ENCODE data around the gene TDRD15.

DNA sequence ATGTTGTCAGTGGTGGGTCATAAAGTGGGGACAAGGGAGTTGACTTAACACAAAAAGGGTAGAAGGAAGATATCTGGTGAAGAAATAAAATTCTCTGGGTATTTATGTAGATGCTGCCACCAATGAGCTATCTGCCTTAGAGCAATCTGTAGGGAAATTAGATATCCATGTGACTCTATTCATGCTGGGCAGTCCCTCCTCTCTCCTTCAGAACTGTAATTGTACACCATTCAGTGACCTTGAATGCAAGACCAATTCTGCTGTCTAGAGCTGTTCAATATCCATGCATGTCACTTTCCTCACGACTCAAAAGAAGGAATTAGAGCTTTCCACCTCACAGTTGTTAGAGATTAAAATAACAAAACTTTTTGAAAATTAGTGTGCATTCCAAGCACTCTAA, 28.6 kb upstream of the TDRD15 start:
- no peak for TF ChIP-seq ELK1 (IDR thresholded peaks at IDR 0.05; ENCODE audit: borderline replicate concordance, low read depth, low read length)
- no peak for TF ChIP-seq RFX5 (IDR thresholded peaks at IDR 0.05; ENCODE audit: low read depth, low read length)
- TF ChIP-seq, protein P1, sequence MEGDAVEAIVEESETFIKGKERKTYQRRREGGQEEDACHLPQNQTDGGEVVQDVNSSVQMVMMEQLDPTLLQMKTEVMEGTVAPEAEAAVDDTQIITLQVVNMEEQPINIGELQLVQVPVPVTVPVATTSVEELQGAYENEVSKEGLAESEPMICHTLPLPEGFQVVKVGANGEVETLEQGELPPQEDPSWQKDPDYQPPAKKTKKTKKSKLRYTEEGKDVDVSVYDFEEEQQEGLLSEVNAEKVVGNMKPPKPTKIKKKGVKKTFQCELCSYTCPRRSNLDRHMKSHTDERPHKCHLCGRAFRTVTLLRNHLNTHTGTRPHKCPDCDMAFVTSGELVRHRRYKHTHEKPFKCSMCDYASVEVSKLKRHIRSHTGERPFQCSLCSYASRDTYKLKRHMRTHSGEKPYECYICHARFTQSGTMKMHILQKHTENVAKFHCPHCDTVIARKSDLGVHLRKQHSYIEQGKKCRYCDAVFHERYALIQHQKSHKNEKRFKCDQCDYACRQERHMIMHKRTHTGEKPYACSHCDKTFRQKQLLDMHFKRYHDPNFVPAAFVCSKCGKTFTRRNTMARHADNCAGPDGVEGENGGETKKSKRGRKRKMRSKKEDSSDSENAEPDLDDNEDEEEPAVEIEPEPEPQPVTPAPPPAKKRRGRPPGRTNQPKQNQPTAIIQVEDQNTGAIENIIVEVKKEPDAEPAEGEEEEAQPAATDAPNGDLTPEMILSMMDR (conservative IDR thresholded peaks at IDR 0.05; ENCODE audit: low read depth, low read length): no peak
- TF ChIP-seq RAD21 (IDR thresholded peaks at IDR 0.05; ENCODE audit: low read length): no peak
- no peak for TF ChIP-seq CHD1 (IDR thresholded peaks at IDR 0.05; ENCODE audit: low read depth, low read length)
- TF ChIP-seq NFE2L2 (IDR thresholded peaks at IDR 0.05; ENCODE audit: low read depth, low read length): no peak
- TF ChIP-seq POLR2A (IDR thresholded peaks at IDR 0.05; ENCODE audit: low read depth, low read length): no peak
